ENCODE data around the gene ENC1.

DNA sequence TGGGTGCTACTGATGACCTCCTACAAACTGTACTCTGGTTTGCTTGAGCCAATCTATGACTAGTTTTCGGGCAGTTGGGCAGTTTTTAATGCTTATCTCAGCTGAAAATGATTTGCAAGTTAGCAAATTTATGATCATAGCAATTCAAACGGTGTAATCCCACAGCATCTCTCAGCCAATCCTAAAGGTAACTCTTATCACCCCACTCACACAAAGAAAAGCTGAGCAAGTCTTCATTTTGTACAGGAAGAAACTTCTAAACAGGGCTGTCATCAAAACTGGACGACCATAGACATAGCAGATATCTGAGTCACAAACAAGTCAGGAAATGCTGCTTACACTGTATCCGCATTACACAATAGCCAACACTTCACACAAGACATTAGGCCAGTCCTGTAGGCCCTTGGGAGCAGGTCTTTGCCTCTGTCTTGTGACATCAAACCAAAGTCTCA is 2.6 kb upstream of the ENC1 start:
- TF ChIP-seq POLR2A (IDR thresholded peaks at IDR 0.05; ENCODE audit: borderline replicate concordance, extremely low read depth, insufficient read depth, insufficient read length) (no peak), EZH2 (IDR thresholded peaks at IDR 0.05) (no peak)
- TF ChIP-seq, protein P1, sequence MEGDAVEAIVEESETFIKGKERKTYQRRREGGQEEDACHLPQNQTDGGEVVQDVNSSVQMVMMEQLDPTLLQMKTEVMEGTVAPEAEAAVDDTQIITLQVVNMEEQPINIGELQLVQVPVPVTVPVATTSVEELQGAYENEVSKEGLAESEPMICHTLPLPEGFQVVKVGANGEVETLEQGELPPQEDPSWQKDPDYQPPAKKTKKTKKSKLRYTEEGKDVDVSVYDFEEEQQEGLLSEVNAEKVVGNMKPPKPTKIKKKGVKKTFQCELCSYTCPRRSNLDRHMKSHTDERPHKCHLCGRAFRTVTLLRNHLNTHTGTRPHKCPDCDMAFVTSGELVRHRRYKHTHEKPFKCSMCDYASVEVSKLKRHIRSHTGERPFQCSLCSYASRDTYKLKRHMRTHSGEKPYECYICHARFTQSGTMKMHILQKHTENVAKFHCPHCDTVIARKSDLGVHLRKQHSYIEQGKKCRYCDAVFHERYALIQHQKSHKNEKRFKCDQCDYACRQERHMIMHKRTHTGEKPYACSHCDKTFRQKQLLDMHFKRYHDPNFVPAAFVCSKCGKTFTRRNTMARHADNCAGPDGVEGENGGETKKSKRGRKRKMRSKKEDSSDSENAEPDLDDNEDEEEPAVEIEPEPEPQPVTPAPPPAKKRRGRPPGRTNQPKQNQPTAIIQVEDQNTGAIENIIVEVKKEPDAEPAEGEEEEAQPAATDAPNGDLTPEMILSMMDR (IDR thresholded peaks at IDR 0.05 in 2 of 3, conservative IDR thresholded peaks at IDR 0.05 in 1 of 3; ENCODE audit: borderline replicate concordance in 1 of 3, insufficient read depth in 1 of 3, low read depth in 2 of 3, low read length in 2 of 3) = no peak

All from HCT116 (cell line).